ENCODE results near the gene DNAJC8. TPM values are rescaled to one million over a fixed set of nuclear protein-coding genes. Genes with fewer than 3 reads are reported as not detected.

The DNAJC8 gene
- total and polyA plus RNA-seq, 10 of the 15 experiments (the other 5 are each of a cell fraction or from before 2014, with no cell fraction given) = 91.2 to 296 (median 152) TPM

DNA sequence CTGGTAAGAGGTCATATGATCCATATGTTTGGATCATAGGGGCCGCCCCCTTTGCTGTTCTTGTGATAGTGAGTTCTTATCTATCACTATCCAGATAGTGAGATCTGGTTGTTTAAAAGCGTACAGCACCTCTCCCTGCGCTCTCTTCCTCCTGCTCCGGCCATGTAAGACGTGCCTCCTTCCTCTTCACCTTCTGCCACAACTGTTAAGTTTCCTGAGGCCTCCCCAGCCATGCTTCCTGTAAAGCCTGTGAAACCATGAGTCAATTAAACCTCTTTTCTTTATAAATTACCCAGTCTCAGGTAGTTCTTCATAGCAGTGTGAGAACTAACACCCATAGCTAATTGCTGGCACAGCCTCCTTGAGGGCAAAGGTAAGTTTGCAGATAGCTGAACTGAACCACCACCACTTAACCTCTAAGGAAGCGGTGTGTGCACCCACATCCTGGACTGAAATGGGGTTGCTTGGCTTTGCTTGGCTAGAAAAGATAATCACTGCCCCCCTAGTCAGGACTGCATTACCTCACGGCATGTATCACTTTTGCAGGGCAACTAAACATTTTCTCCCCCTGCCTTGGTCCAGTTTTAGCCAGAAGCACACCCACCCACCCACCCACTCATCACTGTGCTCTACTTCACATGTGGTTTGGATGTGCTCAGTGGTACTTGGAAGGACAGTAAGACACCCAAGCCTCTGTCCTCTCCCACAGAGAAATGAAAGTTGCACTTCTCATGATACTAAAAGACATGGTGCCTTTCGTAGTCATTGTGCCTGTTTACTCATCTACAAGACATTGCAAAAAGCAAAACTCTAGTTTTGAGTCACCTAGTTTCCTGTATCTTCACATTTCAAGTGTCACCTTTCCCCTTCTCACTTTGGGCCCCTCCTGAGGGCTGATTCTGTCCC is 33.2 kb downstream of the DNAJC8 start (continued):
- TF ChIP-seq RELB (IDR thresholded peaks at IDR 0.05; ENCODE audit: low read depth) = peak; percentile 74
- TF ChIP-seq, protein P1, sequence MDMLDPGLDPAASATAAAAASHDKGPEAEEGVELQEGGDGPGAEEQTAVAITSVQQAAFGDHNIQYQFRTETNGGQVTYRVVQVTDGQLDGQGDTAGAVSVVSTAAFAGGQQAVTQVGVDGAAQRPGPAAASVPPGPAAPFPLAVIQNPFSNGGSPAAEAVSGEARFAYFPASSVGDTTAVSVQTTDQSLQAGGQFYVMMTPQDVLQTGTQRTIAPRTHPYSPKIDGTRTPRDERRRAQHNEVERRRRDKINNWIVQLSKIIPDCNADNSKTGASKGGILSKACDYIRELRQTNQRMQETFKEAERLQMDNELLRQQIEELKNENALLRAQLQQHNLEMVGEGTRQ (IDR thresholded peaks at IDR 0.05; ENCODE audit: borderline replicate concordance, low read depth, low read length) = no peak
- TF ChIP-seq POLR2AphosphoS5 (IDR thresholded peaks at IDR 0.05; ENCODE audit: low read length) = no peak
- TF ChIP-seq SUZ12 (IDR thresholded peaks at IDR 0.05; ENCODE audit: unreplicated experiment) = no peak
- TF ChIP-seq BRCA1 (IDR thresholded peaks at IDR 0.05; ENCODE audit: low read depth, low read length) = no peak
- TF ChIP-seq, protein P2, sequence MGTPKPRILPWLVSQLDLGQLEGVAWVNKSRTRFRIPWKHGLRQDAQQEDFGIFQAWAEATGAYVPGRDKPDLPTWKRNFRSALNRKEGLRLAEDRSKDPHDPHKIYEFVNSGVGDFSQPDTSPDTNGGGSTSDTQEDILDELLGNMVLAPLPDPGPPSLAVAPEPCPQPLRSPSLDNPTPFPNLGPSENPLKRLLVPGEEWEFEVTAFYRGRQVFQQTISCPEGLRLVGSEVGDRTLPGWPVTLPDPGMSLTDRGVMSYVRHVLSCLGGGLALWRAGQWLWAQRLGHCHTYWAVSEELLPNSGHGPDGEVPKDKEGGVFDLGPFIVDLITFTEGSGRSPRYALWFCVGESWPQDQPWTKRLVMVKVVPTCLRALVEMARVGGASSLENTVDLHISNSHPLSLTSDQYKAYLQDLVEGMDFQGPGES (IDR thresholded peaks at IDR 0.05) = no peak
- peak; percentile 58; the same call in 1 of the 2 replicates for TF ChIP-seq POLR2A (IDR thresholded peaks at IDR 0.05; ENCODE audit: low read depth, low read length)
- no peak for TF ChIP-seq FOS (IDR thresholded peaks at IDR 0.05; ENCODE audit: borderline replicate concordance, extremely low read depth, insufficient read length)
- no peak for TF ChIP-seq KAT2A (conservative IDR thresholded peaks at IDR 0.05; ENCODE audit: control insufficient read depth, low read depth, low read length)
- no peak for TF ChIP-seq STAT1 (conservative IDR thresholded peaks at IDR 0.05)
- TF ChIP-seq SIN3A (IDR thresholded peaks at IDR 0.05; ENCODE audit: low read depth, low read length) = no peak
- no peak for TF ChIP-seq KDM1A (IDR thresholded peaks at IDR 0.05; ENCODE audit: borderline replicate concordance)
- TF ChIP-seq HDGF (IDR thresholded peaks at IDR 0.05) = peak; percentile 62; the same call in 1 of the 2 replicates
- no peak for TF ChIP-seq LARP7 (IDR thresholded peaks at IDR 0.05)
- no peak for TF ChIP-seq MYC (IDR thresholded peaks at IDR 0.05; ENCODE audit: insufficient read depth, insufficient read length, insufficient replicate concordance, low read length, severe bottlenecking)
- no peak for TF ChIP-seq ZZZ3 (IDR thresholded peaks at IDR 0.05; ENCODE audit: control insufficient read depth, insufficient read length, low read depth)
- TF ChIP-seq, protein P3, sequence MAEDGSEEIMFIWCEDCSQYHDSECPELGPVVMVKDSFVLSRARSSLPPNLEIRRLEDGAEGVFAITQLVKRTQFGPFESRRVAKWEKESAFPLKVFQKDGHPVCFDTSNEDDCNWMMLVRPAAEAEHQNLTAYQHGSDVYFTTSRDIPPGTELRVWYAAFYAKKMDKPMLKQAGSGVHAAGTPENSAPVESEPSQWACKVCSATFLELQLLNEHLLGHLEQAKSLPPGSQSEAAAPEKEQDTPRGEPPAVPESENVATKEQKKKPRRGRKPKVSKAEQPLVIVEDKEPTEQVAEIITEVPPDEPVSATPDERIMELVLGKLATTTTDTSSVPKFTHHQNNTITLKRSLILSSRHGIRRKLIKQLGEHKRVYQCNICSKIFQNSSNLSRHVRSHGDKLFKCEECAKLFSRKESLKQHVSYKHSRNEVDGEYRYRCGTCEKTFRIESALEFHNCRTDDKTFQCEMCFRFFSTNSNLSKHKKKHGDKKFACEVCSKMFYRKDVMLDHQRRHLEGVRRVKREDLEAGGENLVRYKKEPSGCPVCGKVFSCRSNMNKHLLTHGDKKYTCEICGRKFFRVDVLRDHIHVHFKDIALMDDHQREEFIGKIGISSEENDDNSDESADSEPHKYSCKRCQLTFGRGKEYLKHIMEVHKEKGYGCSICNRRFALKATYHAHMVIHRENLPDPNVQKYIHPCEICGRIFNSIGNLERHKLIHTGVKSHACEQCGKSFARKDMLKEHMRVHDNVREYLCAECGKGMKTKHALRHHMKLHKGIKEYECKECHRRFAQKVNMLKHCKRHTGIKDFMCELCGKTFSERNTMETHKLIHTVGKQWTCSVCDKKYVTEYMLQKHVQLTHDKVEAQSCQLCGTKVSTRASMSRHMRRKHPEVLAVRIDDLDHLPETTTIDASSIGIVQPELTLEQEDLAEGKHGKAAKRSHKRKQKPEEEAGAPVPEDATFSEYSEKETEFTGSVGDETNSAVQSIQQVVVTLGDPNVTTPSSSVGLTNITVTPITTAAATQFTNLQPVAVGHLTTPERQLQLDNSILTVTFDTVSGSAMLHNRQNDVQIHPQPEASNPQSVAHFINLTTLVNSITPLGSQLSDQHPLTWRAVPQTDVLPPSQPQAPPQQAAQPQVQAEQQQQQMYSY (CRISPR knock-in tag; IDR thresholded peaks at IDR 0.05) = no peak
- TF ChIP-seq FOXK2 (IDR thresholded peaks at IDR 0.05) = peak; percentile 80
- TF ChIP-seq, protein P4, sequence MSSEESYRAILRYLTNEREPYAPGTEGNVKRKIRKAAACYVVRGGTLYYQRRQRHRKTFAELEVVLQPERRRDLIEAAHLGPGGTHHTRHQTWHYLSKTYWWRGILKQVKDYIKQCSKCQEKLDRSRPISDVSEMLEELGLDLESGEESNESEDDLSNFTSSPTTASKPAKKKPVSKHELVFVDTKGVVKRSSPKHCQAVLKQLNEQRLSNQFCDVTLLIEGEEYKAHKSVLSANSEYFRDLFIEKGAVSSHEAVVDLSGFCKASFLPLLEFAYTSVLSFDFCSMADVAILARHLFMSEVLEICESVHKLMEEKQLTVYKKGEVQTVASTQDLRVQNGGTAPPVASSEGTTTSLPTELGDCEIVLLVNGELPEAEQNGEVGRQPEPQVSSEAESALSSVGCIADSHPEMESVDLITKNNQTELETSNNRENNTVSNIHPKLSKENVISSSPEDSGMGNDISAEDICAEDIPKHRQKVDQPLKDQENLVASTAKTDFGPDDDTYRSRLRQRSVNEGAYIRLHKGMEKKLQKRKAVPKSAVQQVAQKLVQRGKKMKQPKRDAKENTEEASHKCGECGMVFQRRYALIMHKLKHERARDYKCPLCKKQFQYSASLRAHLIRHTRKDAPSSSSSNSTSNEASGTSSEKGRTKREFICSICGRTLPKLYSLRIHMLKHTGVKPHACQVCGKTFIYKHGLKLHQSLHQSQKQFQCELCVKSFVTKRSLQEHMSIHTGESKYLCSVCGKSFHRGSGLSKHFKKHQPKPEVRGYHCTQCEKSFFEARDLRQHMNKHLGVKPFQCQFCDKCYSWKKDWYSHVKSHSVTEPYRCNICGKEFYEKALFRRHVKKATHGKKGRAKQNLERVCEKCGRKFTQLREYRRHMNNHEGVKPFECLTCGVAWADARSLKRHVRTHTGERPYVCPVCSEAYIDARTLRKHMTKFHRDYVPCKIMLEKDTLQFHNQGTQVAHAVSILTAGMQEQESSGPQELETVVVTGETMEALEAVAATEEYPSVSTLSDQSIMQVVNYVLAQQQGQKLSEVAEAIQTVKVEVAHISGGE (CRISPR knock-in tag; IDR thresholded peaks at IDR 0.05) = no peak

All from GM12878 (cell line).